NCI-H526 (cell line): Measurements from ENCODE around the gene VPS26A.
"Not testable (repeated sequence)": the region's sequence is repeated elsewhere in the genome, so short reads cannot be mapped to it uniquely, and the experiment has no call there.

ENCODE experiments used
- DNase-seq, 2 experiments: peaks; one replicate each; lab custom pipeline; 2025; lab: John Stamatoyannopoulos, UW

VPS26A gene

GRCh38 chr10:69102440-69102839, 21.5 kb upstream of the VPS26A start:
- no peak for DNase-seq

- DNase-seq = no peak
These were observed 20.2 kb upstream of the VPS26A start for GRCh38 chr10:69103784-69104183.

DNA sequence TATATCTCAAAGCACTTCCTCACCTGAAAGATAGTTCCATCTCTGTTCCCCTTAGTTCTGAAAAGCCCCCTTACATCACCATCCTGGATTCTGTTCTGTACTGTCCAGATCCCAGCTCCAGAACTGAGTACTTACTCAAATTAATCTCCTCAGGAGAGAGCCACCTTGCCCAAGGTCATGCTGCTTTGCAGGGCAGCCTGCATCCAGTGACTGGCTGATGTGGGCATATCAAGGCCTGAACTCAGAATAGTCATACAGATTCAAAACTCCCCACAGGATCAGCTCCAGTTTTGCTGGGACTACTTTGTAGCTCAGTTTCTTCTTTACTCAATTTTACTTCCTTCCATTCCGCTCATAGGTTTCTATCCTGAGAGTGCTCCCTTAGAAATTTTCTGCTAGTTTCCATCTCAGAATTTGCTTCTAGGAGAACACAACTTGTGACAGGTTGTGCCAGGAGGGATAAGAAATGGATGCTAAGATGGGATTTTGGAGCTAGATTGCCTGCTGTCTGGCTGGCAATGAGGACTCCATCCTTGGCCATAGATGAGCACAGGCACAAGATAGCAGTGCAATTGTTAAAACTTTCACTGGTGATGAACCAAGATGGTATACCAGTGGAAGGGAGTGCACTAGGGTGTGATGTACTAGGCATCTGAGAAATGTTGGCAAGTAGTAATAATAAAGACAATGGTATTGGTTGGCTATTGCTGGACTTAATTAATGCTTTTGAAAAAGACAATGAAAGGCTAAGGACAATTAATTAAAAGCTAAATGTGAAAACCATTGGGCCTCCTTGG, 18.8 kb upstream of the VPS26A start:
- DNase-seq = no peak

GRCh38 chr10:69107176-69107490, 16.8 kb upstream of the VPS26A start:
- DNase-seq = no peak

DNA sequence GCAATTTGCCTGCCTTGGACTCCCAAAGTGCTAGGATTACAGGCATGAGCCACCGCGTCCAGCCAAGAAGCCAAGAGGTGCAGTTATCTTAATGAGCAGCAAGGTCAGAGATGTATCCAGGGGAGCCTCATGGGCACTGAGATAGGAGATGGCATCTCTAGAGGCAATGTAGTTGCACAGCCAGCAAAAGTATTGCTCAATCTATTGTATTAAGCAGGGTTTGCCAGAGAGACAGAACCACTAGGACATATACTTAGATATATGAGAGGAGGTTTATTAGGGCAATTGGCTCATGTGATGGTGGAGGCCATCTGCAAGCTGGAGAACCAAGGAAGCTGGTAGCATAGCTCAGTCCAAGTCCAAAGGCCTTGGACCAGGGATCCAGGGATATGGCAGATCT, 16.3 kb upstream of the VPS26A start:
- DNase-seq = no peak

DNA sequence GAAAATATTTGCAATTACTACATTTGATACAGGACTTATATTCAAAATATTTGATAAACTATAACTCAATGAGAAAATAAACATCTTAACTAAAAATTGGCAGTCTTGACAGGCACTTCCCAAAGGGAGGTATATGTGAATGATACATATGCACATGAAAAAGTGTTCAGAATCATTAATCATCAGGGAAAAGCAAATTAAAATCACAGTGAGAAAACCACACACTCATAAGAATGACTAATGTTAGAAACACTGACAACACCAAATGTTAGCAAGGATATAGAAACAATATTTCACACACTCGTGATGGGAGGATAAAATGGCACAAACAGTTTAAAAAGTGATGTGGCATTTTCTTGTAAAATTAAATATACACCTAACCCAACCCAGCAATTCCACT, 4.1 kb upstream of the VPS26A start:
- DNase-seq = no peak

GRCh38 chr10:69123306-69123746, 652 bp upstream of the VPS26A start:
- DNase-seq = peak; percentile 23 to 65

- peak; percentile 28 to 66 for DNase-seq
These were observed 738 bp downstream of the VPS26A start for GRCh38 chr10:69124563-69125268.

DNA sequence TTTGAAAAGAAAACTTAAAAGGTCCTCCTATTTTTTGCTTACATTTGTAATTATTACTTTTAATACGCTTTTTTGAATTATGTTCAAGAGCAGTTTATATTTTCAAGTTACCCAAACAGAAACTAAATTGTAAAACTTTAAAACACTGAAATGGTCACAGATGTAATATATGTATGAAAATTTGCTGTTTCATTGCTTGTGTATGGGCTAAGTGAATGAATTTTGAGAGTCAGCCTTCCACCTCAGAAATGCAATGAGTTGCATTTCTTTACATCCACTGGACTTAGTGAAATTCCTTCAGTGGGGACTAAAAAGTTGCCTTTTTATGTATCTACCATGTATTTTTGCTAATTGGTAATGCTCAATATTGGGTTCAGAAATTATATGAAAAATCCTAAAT, 1.6 kb downstream of the VPS26A start:
- DNase-seq = no peak

GRCh38 chr10:69130251-69130650, 6.3 kb downstream of the VPS26A start:
- DNase-seq = no peak

GRCh38 chr10:69139961-69140360, 16.0 kb downstream of the VPS26A start:
- DNase-seq = no peak

DNA sequence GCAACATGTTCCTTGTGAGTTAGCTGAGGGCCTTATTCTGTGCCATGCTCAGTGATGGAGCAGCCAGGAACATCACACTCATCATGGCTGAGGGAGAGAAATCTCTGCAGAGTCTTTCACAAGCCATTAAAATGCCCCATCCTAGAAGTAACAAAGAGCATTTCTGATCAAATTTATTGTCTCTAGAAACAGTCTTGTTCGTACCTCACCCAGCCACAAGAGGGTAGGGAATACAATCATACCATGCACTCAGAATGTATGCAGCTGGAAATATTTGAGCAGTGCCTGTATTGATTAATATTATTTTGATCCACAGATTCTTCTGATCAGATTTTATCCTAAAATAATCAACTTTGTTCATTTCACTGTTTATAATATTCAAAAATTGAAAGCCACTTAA, 17.3 kb downstream of the VPS26A start:
- no peak for DNase-seq

GRCh38 chr10:69142074-69142473, 18.1 kb downstream of the VPS26A start:
- DNase-seq = not testable (repeated sequence)

GRCh38 chr10:69142983-69143382, 19.0 kb downstream of the VPS26A start:
- no peak for DNase-seq

- DNase-seq = no peak
These were observed 21.4 kb downstream of the VPS26A start for GRCh38 chr10:69145329-69145728.

DNA sequence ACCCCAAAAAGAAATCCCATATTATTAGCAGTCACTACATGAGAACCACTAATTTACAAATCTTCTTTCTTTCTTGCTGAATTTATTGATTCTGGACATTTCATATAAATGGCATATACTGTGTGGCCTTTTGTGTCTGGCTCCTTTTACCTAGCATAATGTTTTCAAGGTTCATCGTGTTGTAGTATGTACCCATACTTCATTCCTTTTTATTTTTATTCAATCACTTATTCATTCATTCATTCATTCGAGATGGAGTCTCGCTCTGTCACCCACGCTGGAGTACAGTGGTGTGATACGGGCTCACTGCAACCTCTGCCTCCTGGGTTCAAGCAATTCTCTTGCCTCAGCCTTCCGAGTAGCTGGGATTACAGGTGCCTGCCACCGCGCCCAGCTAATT, 21.9 kb downstream of the VPS26A start:
- no peak for DNase-seq

- no peak for DNase-seq
These were observed 22.8 kb downstream of the VPS26A start for GRCh38 chr10:69146759-69147158.

DNA sequence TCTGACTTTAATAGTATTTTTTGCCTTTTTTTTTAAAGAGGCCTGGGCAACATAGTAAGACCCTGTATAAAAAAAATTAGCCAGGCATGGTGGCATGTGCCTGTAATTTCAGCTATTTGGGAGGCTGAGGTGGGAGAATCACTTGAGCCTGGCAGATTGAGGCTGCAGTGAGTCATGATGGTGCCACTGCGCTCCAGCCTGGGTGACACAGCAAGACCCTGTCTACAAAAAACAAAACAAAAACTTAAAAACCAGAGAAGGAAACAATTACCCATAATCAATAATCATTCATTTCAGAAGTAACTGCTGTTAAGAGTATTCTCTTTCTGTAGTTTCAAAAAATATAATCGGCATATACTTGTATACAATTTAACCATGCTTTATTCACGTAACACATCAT, 28.0 kb downstream of the VPS26A start:
- no peak for DNase-seq

GRCh38 chr10:69153227-69153626, 29.2 kb downstream of the VPS26A start:
- no peak for DNase-seq

DNA sequence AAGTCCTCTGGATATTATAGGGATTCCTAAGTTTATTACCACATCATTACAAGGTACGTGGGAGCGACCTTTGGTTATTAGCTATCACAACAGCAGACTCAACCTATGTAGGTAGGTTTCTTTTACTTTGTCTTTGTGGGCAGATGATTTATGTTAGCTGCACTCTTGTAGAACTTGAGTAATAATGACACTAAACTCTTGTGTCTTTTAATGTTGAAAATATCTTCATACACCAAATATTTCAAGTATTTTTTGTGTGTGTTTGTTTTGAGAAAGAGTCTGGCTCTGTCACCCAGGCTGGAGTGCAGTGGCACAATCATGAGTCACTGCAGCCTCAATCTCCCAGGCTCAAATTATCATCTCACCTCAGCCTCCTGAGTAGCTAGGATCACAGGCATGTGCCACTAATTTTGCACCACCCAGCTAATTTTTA, 36.8 kb downstream of the VPS26A start:
- no peak for DNase-seq

- DNase-seq = no peak
These were observed 44.5 kb downstream of the VPS26A start for GRCh38 chr10:69168493-69168892.

DNA sequence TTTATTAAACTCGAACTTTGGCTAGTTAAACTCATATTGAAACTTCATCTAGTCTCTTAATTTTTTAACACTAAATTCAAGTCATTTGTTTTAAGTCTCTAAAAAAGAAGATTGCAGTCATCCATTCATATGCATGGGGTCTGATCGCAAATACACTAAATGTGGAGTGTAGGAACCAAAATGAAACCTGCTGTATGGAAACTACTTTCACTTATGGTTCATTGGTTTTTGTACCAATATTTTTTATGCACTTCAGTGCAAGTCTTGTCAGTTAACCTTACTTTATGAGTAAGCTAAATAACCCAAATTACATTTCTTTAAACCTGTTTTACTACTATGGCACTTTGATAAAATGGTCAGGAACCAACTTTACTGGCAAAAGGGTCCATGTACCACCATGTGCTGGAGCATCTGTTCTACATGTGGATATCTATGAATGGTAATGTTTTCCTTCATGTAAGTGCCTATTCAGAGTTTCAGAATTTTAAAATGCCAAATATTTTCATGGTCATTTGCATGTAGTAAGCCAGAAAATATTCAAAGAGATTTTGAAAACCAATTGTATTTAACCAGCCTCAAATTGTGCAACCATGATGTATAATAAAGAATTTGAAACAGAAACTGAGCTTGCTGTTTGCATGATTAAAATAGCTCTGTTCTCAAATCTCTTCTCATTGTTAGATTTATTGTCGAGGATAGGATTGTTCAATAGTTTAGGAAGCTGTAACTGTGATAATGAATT, 48.4 kb downstream of the VPS26A start:
- no peak for DNase-seq

DNA sequence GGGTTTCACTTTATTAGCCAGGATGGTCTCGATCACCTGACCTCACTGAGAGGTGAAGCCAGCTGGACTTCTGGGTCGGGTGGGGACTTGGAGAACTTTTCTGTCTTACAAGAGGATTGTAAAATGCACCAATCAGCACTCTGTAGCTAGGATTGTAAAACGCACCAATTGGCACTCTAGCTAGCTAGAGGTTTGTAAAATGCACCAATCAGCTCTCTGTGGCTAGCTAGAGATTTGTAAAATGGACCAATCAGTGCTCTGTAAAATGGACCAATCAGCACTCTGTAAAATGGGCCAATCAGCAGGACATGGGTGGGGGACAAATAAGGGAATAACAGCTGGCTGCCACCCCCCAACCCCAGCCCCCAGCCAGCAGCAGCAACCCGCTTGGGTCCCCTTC, 51.3 kb downstream of the VPS26A start:
- DNase-seq = not testable (repeated sequence)
